Neutrophil (primary cell): Measurements from ENCODE around the gene PSAP.
"Not testable (repeated sequence)": the region's sequence is repeated elsewhere in the genome, so short reads cannot be mapped to it uniquely, and the experiment has no call there.

Experiments used
- H3K27ac ChIP-seq: fragments of 200-600 bp; sonication (generic); 2 replicates; pipeline ENCODE4 v1.5.1; 2016; ENCODE audit warnings: mild to moderate bottlenecking, moderate library complexity
- H3K27me3 ChIP-seq: fragments of 200-600 bp; sonication (generic); 2 replicates; pipeline ENCODE4 v1.6.0; 2016; ENCODE audit warnings: mild to moderate bottlenecking
- H3K36me3 ChIP-seq: fragments of 200-600 bp; sonication (generic); 2 replicates; pipeline ENCODE4 v1.5.1; 2017
- H3K4me1 ChIP-seq, 2 experiments: fragments of 200-600 bp in 1 of 2; sonication (generic) in 1 of 2; 1 replicate in 1 of 2; 2 replicates in 1 of 2; pipeline versions ENCODE4 v1.5.1 to v1.6.1; 2013 to 2016; ENCODE audit warnings: low read depth in 1 of 2, low read length in 1 of 2, mild to moderate bottlenecking in 1 of 2, moderate library complexity in 1 of 2; ENCODE audit not compliant: control insufficient read depth in 1 of 2, insufficient read depth in 1 of 2
- H3K4me3 ChIP-seq, 2 experiments: fragments of 200-600 bp in 1 of 2; sonication (generic) in 1 of 2; 1 replicate in 1 of 2; 2 replicates in 1 of 2; pipeline ENCODE4 v1.5.1; 2013 to 2016; ENCODE audit warnings: low read depth in 1 of 2, low read length in 1 of 2, mild to moderate bottlenecking in 1 of 2, moderate library complexity in 1 of 2
- H3K9me3 ChIP-seq: fragments of 200-600 bp; sonication (generic); 2 replicates; pipeline ENCODE4 v1.5.1; 2016
- CTCF ChIP-seq: fragments of 200-600 bp; sonication (generic); IDR thresholded peaks from 2 replicates; pipeline ENCODE4 v1.5.1; 2016; ENCODE audit warnings: antibody characterized with exemption

Gene PSAP

DNA sequence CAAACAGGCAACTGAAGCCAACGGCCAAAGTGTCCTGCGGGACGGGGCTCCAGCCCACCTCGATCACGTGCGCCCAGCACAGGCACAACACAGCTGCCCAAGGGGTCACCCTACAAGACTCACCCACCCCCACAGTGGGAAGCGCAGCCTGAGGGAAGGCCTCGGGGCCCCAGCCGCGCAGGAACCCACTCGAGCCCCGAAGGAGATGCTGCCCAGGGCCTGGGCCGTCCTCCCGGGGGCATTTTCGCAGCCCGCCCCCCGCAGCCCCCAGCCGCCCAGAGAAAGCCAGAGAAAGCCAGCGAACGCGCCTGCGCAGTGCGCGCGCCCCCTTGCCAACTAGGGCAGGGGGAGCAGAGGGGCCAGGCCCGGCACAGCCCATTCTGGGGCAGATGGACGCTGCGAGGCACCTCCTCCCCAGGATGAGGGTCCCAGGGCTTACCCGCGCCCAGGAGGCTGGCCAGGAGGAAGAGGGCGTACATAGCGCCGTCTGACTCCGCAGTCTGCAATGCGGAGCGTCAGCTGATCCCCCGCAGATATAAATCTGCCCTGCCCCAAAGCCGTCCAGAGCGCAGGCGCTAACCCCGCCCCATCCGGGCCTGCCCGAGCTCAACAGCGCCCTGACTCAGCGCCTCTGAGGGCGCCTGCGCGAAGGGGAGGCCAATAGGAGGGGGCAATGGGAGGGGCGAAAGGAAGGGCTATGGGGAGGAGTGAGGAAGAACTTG lies at the start of gene PSAP:
PSAP (minus strand) TSS at position 509 of the 722 bp plus-strand sequence; CDS start at position 479, 30 bp downstream.
- H3K4me3 ChIP-seq, result peak within 1 kb of the TSS; percentile 73 to 99
- H3K36me3 ChIP-seq, result no peaks in the 10 kb centered on the region
- TF ChIP-seq CTCF, result peak; percentile 41
- H3K9me3 ChIP-seq, result no peaks in the 10 kb centered on the region
- no peaks in the 10 kb centered on the region for H3K27me3 ChIP-seq
- peaks cover 59 to 64% of the 10 kb centered on the region in 2 experiments for H3K4me1 ChIP-seq
- peak within 1 kb of the TSS; percentile 81 for H3K27ac ChIP-seq

DNA sequence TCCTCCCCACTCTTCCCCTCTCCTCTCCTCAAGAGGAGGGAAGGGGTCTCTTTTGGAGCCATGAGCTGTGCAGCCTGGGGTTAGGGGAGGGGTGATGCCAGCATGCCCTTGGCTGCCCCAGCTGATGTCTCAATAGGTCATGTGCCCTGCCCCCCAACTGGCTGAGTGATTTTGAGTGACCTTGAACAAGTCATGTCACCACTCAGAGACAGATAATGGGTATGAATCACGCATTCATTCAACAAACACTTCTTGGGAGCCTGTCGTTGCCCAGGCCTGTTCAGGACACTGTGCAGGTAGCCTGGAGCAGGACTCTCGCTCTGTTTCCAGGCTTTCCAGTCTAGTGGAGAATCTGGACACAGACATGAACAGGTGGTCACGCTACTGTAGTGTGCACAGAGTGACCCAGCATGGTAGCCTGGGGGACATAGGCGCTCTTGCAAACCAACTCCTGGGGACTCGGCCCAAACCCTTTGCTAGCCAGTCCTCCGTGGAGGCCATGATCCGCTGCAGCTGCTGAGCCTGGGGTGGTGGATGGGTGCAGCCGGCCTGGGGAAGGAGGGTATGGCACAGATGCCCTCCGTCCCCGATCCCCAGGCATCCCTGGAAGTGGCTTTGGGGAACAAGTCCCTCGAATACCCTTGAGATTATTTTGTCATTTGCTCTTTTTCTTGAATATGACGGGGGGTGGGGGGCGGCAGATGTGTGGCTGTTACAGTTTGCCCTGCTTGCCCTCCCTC lies 49.6 kb upstream of the PSAP start:
- Histone ChIP-seq H3K4me3 (no peak overlapping the region), H3K27me3 (no peaks in the 10 kb centered on the region), H3K36me3 (no peaks in the 10 kb centered on the region), H3K9me3 (no peaks in the 10 kb centered on the region), H3K27ac (no peak overlapping the region), H3K4me1 (peaks cover 6 to 9% of the 10 kb centered on the region in 2 experiments)
- no peak for TF ChIP-seq CTCF

DNA sequence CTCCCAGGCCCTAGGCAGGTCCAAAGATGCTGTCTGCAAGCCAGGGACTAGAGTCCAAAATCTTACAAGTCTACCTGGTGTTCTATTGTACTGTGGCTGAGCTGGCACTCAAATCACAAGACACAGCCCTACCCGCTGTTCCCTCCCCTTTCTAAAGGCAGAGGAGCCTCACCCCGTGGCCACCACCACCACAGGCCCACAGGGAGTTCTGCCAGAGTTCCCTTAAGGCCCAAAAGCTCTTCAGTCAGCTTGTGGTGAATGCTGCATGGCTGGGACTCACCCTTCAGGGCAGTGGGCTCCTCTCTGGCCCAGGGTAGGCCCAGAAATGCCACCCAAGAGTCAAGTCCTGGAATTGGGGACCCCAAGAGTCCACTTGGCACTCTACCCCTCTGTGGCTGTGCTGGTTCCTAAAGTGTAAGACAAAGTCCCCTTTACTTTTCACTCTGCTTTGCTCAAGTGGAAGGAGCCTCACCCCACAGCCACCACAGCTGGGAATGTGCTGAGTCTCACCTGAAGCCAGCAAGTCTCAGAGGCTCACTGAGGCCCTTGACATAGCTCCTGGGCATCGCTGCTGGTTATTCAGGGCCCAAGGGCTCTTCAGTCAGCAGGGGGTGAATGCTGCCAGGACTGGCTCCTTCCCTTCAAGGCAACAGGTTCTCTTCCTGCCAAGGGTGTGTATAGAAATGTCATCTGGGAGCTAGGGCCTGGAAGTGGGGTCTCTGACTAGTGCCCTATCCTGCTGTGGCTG lies 48.8 kb upstream of the PSAP start:
- H3K36me3 ChIP-seq, result no peaks in the 10 kb centered on the region
- H3K4me3 ChIP-seq, result no peak overlapping the region
- H3K9me3 ChIP-seq, result no peaks in the 10 kb centered on the region
- no peak for TF ChIP-seq CTCF
- no peaks in the 10 kb centered on the region for H3K27me3 ChIP-seq
- H3K27ac ChIP-seq, result no peak overlapping the region
- H3K4me1 ChIP-seq, result peaks cover 8 to 13% of the 10 kb centered on the region in 2 experiments

DNA sequence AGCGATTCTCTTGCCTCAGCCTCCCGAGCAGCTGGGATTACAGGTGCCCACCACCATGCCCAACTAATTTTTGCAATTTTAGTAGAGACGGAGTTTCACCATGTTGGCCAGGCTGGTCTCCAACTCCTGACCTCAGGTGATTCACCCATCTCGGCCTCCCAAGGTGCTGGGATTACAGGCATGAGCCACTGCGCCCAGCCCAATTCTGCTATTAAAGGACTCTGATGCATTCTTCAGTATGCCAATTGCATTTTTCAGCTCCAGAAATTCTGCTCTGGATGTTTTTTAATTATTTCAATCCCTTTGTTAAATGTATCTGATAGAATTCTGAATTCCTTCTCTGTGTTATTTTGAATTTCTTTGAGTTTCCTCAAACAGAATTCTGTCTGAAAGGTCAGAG lies 47.3 kb upstream of the PSAP start:
- not testable (repeated sequence) for H3K9me3 ChIP-seq, H3K27ac ChIP-seq, H3K36me3 ChIP-seq, H3K27me3 ChIP-seq, H3K4me3 ChIP-seq
- peaks cover 8 to 13% of the 10 kb centered on the region in 2 experiments for H3K4me1 ChIP-seq

GRCh38 chr10:71893920-71894319 lies 42.9 kb upstream of the PSAP start:
- Histone ChIP-seq H3K36me3 (no peaks in the 10 kb centered on the region), H3K27ac (no peak overlapping the region), H3K4me3 (no peak overlapping the region), H3K9me3 (no peaks in the 10 kb centered on the region), H3K4me1 (peaks cover 24 to 29% of the 10 kb centered on the region in 2 experiments), H3K27me3 (no peaks in the 10 kb centered on the region)
- TF ChIP-seq CTCF, result no peak
